Muscle of back (tissue), 11 donors: Measurements from ENCODE around the gene FRYL. TPM values are rescaled to one million over a fixed set of nuclear protein-coding genes. Genes with fewer than 3 reads are reported as not detected.
A peak's percentile ranks its signal among the peaks of the same experiment; 100 is the strongest.

Experiments used
- DNase-seq, 3 donors: peaks; one replicate each; pipeline versions ENCODE4 v3.0.0 to v3.0.0-alpha.2; 2013
- polyA plus RNA-seq, 10 donors: library from polyadenylated mRNA; unstranded; fragments of 120-200 nt; gene quantifications; one replicate each; pipeline ENCODE4 v1.2.1, GENCODE V29; 2013; ENCODE audit not compliant: insufficient read length in 10 of 10

FRYL gene
- polyA plus RNA-seq, 10 donors: 17.1 to 36.9 (median 24.3) TPM

- DNase-seq: no peak
Observed at GRCh38 chr4:48620831-48621230, 159.2 kb downstream of the FRYL start.

- no peak for DNase-seq
Observed at GRCh38 chr4:48620093-48620492, 160.0 kb downstream of the FRYL start.

- no peak for DNase-seq
Observed at GRCh38 chr4:48604527-48604926, 175.6 kb downstream of the FRYL start.

GRCh38 chr4:48604041-48604440 lies 176.0 kb downstream of the FRYL start:
- no peak for DNase-seq

- no peak for DNase-seq
Observed at GRCh38 chr4:48603366-48604003, 176.6 kb downstream of the FRYL start.

- no peak for DNase-seq
Observed at GRCh38 chr4:48602763-48603162, 177.3 kb downstream of the FRYL start.

- DNase-seq: peak in 1 of 3 donors; percentile 21
Observed at GRCh38 chr4:48602222-48602621, 177.9 kb downstream of the FRYL start.

- no peak for DNase-seq
Observed at GRCh38 chr4:48596336-48596735, 183.7 kb downstream of the FRYL start.

- DNase-seq: peak in 1 of 3 donors; percentile 11
Observed at GRCh38 chr4:48594180-48594579, 185.9 kb downstream of the FRYL start.

GRCh38 chr4:48591372-48591771 lies 188.7 kb downstream of the FRYL start:
- no peak for DNase-seq

- DNase-seq: no peak
Observed at GRCh38 chr4:48590884-48591283, 189.2 kb downstream of the FRYL start.

GRCh38 chr4:48589098-48589445 lies 191.0 kb downstream of the FRYL start:
- no peak for DNase-seq

GRCh38 chr4:48588230-48589097 lies 191.6 kb downstream of the FRYL start:
- no peak for DNase-seq

GRCh38 chr4:48585401-48585800 lies 194.7 kb downstream of the FRYL start:
- no peak for DNase-seq

- peak; percentile 67 to 81 (median 69) for DNase-seq
Observed at GRCh38 chr4:48578132-48578968, 201.7 kb downstream of the FRYL start.

- no peak for DNase-seq
Observed at GRCh38 chr4:48575964-48576363, 204.1 kb downstream of the FRYL start.

- DNase-seq: no peak
Observed at GRCh38 chr4:48571471-48571870, 208.6 kb downstream of the FRYL start.

GRCh38 chr4:48570646-48571220 lies 209.3 kb downstream of the FRYL start:
- peak in 1 of 3 donors; percentile 10 for DNase-seq

GRCh38 chr4:48566034-48566384 lies 214.1 kb downstream of the FRYL start:
- no peak for DNase-seq

- DNase-seq: no peak
Observed at GRCh38 chr4:48565362-48566033, 214.6 kb downstream of the FRYL start.

- no peak for DNase-seq
Observed at GRCh38 chr4:48564151-48564550, 215.9 kb downstream of the FRYL start.

GRCh38 chr4:48558819-48559218 lies 221.3 kb downstream of the FRYL start:
- DNase-seq: no peak
